AG10803 (cell line): ENCODE measurements around the gene GNAT2.

Source experiments
- DNase-seq: peaks from one replicate; pipeline ENCODE4 v3.0.0; 2010; ENCODE audit warnings: low read depth
- H3K4me3 ChIP-seq: 2 replicates; pipeline ENCODE4 v1.5.1; 2011; ENCODE audit warnings: mild to moderate bottlenecking, low read length, control low read depth
- TF ChIP-seq, protein P1 (sequence below): conservative IDR thresholded peaks from 2 replicates; pipeline ENCODE4 v1.5.1; 2011; ENCODE audit warnings: mild to moderate bottlenecking, low read length, control low read depth, inconsistent platforms

Gene GNAT2

DNA sequence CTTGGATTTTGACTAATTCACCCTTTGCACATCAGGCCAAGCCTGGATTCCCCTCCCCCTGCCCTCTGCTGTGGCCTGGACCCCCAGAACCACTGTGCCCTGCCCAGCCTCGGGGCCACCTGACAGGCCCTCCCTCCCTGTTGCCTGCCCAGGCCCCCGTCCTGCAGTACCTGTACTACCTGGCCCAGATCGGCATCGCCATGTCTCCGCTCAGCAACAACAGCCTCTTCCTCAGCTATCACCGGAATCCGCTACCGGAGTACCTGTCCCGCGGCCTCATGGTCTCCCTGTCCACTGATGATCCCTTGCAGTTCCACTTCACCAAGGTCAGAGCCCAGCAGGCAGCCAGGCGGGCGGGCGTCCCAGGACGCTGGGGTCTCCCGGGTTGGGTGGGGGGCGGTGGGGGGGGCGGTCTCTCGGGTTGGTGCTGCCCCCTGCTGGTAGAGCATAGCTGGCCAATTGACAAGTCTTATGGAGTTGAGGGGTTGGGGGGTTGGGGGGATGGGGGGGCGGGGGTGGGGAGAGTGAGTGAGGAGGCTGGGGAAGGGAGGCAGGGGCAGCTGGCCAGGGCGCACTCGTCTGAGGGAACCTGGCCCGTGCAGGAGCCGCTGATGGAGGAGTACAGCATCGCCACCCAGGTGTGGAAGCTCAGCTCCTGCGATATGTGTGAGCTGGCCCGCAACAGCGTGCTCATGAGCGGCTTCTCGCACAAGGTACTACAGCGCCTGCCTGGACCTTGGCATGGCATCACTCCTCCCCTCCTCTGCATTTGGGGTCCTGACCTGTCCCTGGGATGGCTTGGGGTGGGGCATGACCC, 10.9 kb upstream of the GNAT2 start:
- no peak overlapping the region for H3K4me3 ChIP-seq
- no peak for DNase-seq
- TF ChIP-seq, protein P1, sequence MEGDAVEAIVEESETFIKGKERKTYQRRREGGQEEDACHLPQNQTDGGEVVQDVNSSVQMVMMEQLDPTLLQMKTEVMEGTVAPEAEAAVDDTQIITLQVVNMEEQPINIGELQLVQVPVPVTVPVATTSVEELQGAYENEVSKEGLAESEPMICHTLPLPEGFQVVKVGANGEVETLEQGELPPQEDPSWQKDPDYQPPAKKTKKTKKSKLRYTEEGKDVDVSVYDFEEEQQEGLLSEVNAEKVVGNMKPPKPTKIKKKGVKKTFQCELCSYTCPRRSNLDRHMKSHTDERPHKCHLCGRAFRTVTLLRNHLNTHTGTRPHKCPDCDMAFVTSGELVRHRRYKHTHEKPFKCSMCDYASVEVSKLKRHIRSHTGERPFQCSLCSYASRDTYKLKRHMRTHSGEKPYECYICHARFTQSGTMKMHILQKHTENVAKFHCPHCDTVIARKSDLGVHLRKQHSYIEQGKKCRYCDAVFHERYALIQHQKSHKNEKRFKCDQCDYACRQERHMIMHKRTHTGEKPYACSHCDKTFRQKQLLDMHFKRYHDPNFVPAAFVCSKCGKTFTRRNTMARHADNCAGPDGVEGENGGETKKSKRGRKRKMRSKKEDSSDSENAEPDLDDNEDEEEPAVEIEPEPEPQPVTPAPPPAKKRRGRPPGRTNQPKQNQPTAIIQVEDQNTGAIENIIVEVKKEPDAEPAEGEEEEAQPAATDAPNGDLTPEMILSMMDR: peak; percentile 1; the same call in 1 of the 2 replicates

DNA sequence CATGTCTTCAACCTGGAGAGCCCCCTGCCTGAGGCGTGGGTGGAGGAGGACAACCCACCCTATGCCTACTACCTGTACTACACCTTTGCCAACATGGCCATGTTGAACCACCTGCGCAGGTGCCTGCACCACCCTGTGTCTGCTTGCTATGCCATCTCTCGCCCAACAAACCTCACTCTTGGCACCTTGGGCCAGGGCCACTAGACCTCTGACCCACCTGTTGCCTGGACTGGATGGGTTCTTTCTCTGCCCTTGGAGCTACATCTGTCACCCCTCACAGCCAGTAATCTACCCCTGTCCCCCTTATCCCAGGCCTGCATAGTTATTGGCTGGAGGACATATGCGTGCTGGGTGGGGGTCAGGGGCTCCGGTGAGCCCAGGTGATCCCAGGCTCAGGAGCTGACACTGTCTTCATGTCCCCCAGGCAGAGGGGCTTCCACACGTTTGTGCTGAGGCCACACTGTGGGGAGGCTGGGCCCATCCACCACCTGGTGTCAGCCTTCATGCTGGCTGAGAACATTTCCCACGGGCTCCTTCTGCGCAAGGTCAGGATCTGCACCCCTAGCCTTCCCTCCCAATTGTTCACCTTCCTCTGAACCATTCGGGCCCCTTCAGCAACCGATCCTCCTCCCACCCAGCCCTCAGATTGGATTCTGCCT, 10.1 kb upstream of the GNAT2 start:
- TF ChIP-seq, protein P1: no peak
- no peak overlapping the region for H3K4me3 ChIP-seq
- no peak for DNase-seq

DNA sequence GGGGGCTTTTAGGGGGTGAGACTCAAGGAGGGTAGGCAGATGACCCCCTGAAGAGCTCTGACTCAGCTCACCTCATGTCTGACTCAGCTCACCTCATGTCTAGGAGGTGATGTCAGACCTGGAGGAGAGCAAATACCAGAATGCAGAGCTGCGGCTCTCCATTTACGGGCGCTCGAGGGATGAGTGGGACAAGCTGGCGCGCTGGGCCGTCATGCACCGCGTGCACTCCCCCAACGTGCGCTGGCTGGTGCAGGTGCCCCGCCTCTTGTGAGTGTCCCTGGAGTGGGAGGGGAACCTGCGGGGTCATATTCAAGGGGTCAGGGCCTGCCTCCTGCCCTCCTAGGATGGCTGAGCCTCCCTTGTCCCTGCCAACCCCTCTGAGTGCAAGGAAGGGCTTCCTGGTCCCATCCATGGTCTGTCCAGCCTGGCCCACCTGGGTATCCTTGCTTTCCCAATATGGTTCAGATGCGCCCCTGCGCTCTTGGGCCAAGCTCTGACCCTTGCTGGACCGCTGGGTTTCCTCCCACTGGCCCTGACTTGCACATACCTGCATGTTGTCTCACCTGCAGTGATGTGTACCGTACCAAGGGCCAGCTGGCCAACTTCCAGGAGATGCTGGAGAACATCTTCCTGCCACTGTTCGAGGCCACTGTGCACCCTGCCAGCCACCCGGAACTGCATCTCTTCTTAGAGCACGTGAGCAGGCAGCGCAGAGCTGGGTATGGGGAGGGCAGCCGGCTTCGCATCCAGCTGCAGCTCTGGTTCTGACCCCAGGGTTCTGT, 9.3 kb upstream of the GNAT2 start:
- TF ChIP-seq, protein P1: no peak
- no peak overlapping the region for H3K4me3 ChIP-seq
- DNase-seq: no peak

DNA sequence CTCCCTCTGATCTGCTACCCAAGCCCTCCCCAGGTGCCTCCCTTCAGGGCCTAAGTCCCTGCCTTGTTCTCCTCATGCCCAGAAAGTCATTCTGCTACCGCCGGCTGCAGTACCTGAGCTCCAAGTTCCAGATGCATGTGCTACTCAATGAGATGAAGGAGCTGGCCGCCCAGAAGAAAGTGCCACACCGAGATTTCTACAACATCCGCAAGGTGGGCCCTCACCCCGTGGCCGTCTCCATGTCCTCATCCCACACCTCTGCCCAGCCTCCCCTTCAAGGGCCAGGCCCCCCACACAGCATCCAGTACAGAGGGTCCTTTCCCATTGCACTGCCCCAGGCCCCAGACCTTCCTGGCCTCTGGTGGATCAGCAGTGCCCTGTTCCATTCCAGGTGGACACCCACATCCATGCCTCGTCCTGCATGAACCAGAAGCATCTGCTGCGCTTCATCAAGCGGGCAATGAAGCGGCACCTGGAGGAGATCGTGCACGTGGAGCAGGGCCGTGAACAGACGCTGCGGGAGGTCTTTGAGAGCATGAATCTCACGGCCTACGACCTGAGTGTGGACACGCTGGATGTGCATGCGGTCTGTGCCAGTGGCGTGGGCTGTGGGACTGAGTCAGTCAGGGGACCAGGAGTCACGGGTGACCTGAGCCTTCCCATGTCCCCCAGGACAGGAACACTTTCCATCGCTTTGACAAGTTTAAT, 8.4 kb upstream of the GNAT2 start:
- TF ChIP-seq, protein P1: no peak
- no peak overlapping the region for H3K4me3 ChIP-seq
- DNase-seq: no peak

DNA sequence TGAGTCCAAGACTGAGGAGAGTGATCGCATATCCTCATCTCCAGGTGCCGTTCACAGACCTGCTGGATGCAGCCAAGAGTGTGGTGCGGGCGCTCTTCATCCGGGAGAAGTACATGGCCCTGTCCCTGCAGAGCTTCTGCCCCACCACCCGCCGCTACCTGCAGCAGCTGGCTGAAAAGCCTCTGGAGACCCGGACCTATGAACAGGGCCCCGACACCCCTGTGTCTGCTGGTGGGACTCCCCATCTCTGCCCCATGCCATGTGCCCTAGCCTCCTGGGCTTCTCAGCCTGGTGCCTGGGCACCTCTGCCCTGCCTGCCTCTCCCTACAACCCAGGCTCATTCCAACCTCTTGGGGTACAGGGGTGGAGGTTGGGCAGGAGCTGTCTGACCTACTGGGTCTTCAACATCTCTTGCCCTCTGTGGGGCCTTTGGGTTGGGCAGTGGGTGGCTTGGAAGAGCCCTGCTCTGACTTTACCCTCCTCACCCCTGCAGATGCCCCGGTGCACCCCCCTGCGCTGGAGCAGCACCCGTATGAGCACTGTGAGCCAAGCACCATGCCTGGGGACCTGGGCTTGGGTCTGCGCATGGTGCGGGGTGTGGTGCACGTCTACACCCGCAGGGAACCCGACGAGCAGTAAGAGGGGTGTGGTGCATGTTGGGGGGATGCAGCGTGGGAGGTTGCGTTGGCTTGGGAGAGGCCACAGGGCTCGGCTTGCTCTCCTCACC, 7.4 kb upstream of the GNAT2 start:
- DNase-seq: no peak
- no peak overlapping the region for H3K4me3 ChIP-seq
- TF ChIP-seq, protein P1: no peak
